ENCODE results near the gene NHS.

The NHS gene
- total RNA-seq, result 0 to 8.5 (median 1.1) reads per million in 9 experiments

DNA sequence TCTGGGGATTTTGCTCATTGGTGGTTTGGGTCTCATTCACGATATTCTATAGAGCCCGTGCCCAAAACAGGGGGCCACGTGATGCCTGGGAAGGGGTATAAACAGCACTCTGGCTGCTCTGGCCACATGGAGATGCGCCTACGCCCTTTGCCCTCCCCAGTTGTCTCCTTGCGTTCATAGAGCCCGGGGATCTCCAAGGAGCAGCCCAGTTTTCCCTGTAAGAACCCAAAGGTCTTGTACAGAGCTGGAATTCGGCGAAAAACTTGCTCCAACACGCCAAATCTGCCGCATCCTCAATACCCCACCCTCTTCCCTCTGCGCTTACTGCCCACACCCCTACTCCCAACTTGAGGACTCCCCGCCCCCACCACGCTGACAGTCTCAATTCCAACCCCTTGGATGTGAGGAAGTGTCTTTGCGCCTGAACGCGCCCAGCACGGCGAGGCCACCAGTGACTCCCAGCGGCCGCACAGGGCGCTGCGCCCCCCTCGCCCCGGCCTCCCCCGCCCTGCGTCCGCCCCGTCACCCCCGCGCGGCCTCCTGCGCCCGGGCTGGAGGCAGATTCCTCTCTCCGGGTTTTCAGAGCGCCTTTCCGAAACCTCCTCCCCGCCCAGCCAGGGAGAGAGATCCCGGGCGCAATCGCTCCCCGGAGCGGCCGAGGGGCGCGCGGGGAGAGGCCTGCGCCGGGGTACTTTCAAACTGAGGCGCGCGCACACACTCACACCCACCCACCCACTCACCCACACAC is at the start of gene NHS:
NHS (plus strand) TSS at position 582 of the 748 bp plus-strand sequence. CDS start 558 bp downstream, outside the sequence.
- Mint-ChIP-seq H3K36me3 (ENCODE audit: insufficient read depth) (no peaks in the 10 kb centered on the region), H3K4me1 (ENCODE audit: low read depth in 2 of 2) (no peaks in the 10 kb centered on the region), H3K27ac (no peak within 1 kb of the TSS), H3K9me3 (peaks cover 0 to 2% of the 10 kb centered on the region in 2 donors), H3K27me3 (peaks cover 11 to 19% of the 10 kb centered on the region in 2 donors), H3K4me3 (no peak within 1 kb of the TSS)
- ATAC-seq (replicated peaks) (no peak), DNase-seq (no peak)

GRCh38 chrX:17328837-17329236 is 46.2 kb upstream of the NHS start:
- no peak overlapping the region for H3K27ac Mint-ChIP-seq

DNA sequence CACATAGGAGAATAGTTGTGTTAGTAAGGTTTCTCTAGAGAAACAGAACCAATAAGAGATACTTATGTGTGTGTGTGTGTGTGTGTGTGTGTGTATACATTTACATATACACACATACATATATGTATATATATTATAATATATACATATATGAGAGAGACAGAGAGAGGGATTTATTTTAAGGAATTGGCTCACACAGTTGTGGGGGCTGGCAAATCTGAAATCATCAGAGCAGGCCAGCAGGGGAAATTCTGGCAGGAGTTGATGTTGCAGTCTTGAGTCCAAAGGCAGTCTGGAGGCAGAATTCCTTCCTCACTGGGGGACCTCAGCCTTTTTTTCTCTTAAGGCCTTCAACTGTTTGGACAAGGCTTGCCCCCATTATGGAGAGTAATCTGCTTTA is 38.6 kb upstream of the NHS start:
- Mint-ChIP-seq H3K36me3 (ENCODE audit: insufficient read depth) (no peaks in the 10 kb centered on the region), H3K27ac (no peak overlapping the region), H3K27me3 (no peaks in the 10 kb centered on the region), H3K4me1 (ENCODE audit: low read depth in 2 of 2) (no peaks in the 10 kb centered on the region), H3K9me3 (no peaks in the 10 kb centered on the region), H3K4me3 (no peak overlapping the region)
- DNase-seq (no peak), ATAC-seq (replicated peaks) (no peak)

More at GRCh38 chrX:17328837-17329236, 46.2 kb upstream of the NHS start:
- H3K9me3 Mint-ChIP-seq, result no peaks in the 10 kb centered on the region
- no peak for DNase-seq
- no peaks in the 10 kb centered on the region for H3K27me3 Mint-ChIP-seq
- ATAC-seq (replicated peaks), result no peak
- H3K4me3 Mint-ChIP-seq, result no peak overlapping the region
- no peaks in the 10 kb centered on the region for H3K36me3 Mint-ChIP-seq (ENCODE audit: insufficient read depth)
- H3K4me1 Mint-ChIP-seq (ENCODE audit: low read depth in 2 of 2), result no peaks in the 10 kb centered on the region

GRCh38 chrX:17355976-17356375 is 19.0 kb upstream of the NHS start:
- no peak for ATAC-seq (replicated peaks)
- no peak for DNase-seq
- Mint-ChIP-seq H3K4me1 (ENCODE audit: low read depth in 2 of 2) (no peaks in the 10 kb centered on the region), H3K27ac (no peak overlapping the region), H3K27me3 (no peaks in the 10 kb centered on the region), H3K4me3 (no peak overlapping the region), H3K36me3 (ENCODE audit: insufficient read depth) (no peaks in the 10 kb centered on the region), H3K9me3 (peaks cover 2 to 7% of the 10 kb centered on the region in 2 donors)

GRCh38 chrX:17359500-17359899 is 15.5 kb upstream of the NHS start:
- DNase-seq, result no peak
- H3K9me3 Mint-ChIP-seq, result peaks cover 0 to 2% of the 10 kb centered on the region in 2 donors
- peaks cover 0 to 9% of the 10 kb centered on the region in 2 donors for H3K27me3 Mint-ChIP-seq
- no peaks in the 10 kb centered on the region for H3K4me1 Mint-ChIP-seq (ENCODE audit: low read depth in 2 of 2)
- no peak for ATAC-seq (replicated peaks)
- H3K27ac Mint-ChIP-seq, result no peak overlapping the region
- H3K4me3 Mint-ChIP-seq, result no peak overlapping the region
- H3K36me3 Mint-ChIP-seq (ENCODE audit: insufficient read depth), result no peaks in the 10 kb centered on the region

GRCh38 chrX:17361620-17362019 is 13.4 kb upstream of the NHS start:
- no peak overlapping the region for H3K27ac Mint-ChIP-seq
- H3K36me3 Mint-ChIP-seq (ENCODE audit: insufficient read depth), result no peaks in the 10 kb centered on the region
- peaks cover 0 to 2% of the 10 kb centered on the region in 2 donors for H3K9me3 Mint-ChIP-seq
- no peaks in the 10 kb centered on the region for H3K4me1 Mint-ChIP-seq (ENCODE audit: low read depth in 2 of 2)
- DNase-seq (no peak), ATAC-seq (replicated peaks) (no peak)
- peaks cover 0 to 9% of the 10 kb centered on the region in 2 donors for H3K27me3 Mint-ChIP-seq
- H3K4me3 Mint-ChIP-seq, result no peak overlapping the region

DNA sequence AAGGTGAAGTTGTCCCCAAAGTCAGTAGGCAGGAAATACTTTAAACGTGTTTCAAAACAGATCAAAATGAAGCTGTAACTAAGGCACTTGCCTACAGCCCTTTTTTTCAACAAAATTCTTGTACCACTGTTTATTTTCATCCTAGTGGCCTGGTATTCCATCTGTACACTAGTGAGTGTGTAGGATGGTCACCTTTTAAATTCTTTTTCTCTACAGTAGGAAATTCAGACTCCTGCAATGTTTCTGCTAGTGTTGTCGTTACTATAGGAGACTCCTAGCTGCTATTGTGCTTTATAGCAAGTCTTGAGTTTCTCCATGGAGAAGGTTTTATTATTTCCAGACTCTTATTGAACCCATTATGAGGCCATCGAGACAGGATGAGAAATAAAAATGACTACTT is 7.0 kb upstream of the NHS start:
- H3K36me3 Mint-ChIP-seq (ENCODE audit: insufficient read depth), result no peaks in the 10 kb centered on the region
- H3K27ac Mint-ChIP-seq, result no peak overlapping the region
- DNase-seq (no peak), ATAC-seq (replicated peaks) (no peak)
- H3K4me3 Mint-ChIP-seq, result no peak overlapping the region
- peaks cover 0 to 2% of the 10 kb centered on the region in 2 donors for H3K27me3 Mint-ChIP-seq
- H3K9me3 Mint-ChIP-seq, result no peaks in the 10 kb centered on the region
- no peaks in the 10 kb centered on the region for H3K4me1 Mint-ChIP-seq (ENCODE audit: low read depth in 2 of 2)

DNA sequence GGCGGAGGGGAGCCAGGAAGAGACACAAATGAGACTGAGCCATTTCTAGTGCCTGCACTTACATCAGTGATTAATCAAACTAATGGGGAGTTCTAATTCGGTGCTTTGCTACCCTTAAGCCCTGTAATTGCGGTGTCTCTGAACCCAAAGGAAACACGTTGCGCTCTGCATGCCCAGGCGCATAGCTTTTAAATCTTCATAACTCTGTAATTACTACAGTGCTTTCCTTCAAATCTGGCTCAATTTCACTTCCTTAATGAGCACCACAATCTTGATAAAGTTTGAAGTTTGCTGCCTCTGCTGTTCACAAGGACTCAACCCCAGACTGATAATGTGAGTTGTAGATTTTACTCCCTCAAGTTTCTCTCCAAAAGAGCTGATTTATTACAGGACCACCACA is 5.7 kb upstream of the NHS start:
- Mint-ChIP-seq H3K4me3 (no peak overlapping the region), H3K4me1 (ENCODE audit: low read depth in 2 of 2) (no peaks in the 10 kb centered on the region), H3K27me3 (no peaks in the 10 kb centered on the region), H3K27ac (no peak overlapping the region), H3K9me3 (no peaks in the 10 kb centered on the region), H3K36me3 (ENCODE audit: insufficient read depth) (no peaks in the 10 kb centered on the region)
- ATAC-seq (replicated peaks) (no peak), DNase-seq (no peak)

DNA sequence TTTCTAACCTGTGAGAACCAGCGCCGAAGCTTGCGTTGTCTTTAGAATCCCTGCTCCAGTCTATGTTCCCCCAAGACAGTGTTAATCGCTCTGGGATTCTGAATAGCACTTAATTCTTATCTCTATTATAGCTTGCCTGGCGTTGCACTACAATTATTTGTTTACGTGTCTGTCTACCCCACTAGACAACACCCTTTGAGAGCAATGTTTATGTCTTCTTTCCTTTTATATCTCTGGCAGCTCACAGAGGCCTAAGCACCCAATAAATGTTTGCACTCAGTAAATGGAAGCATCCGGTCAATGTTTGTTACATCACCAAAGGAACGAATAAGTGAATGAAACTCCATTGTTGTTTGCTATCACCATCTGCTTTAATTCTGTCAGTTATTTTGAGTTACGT is 4.8 kb upstream of the NHS start:
- DNase-seq (no peak), ATAC-seq (replicated peaks) (no peak)
- H3K4me3 Mint-ChIP-seq, result no peak overlapping the region
- no peaks in the 10 kb centered on the region for H3K4me1 Mint-ChIP-seq (ENCODE audit: low read depth in 2 of 2)
- H3K27ac Mint-ChIP-seq, result no peak overlapping the region
- no peaks in the 10 kb centered on the region for H3K9me3 Mint-ChIP-seq
- H3K27me3 Mint-ChIP-seq, result no peaks in the 10 kb centered on the region
- no peaks in the 10 kb centered on the region for H3K36me3 Mint-ChIP-seq (ENCODE audit: insufficient read depth)

DNA sequence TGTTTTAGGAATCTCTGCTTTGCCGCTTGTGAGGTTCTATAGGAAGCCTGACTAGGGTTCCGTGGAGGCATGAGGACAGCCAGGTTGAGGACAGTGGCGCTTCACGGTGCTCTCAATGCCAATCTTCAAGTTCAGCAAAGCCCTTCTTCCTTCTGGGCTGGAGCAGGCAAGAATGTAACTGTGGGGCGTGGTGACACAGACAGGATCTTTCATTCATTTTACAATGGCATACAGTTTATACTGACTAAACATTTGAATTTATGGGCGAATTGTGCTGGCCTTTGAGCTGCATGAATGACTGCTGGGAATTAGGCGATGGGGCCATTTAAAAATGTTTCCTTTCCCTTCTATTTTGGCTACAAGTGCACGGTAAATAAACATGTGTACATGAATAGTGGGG is 2.9 kb upstream of the NHS start:
- no peaks in the 10 kb centered on the region for H3K36me3 Mint-ChIP-seq (ENCODE audit: insufficient read depth)
- ATAC-seq (replicated peaks) (no peak), DNase-seq (no peak)
- no peaks in the 10 kb centered on the region for H3K9me3 Mint-ChIP-seq
- H3K4me1 Mint-ChIP-seq (ENCODE audit: low read depth in 2 of 2), result no peaks in the 10 kb centered on the region
- no peak overlapping the region for H3K4me3 Mint-ChIP-seq
- no peak overlapping the region for H3K27ac Mint-ChIP-seq
- no peaks in the 10 kb centered on the region for H3K27me3 Mint-ChIP-seq

GRCh38 chrX:17373337-17373736 is 1.7 kb upstream of the NHS start:
- no peak for ATAC-seq (replicated peaks)
- no peak for DNase-seq
- Mint-ChIP-seq H3K27ac (no peak overlapping the region), H3K4me1 (ENCODE audit: low read depth in 2 of 2) (no peaks in the 10 kb centered on the region), H3K4me3 (no peak overlapping the region), H3K36me3 (ENCODE audit: insufficient read depth) (no peaks in the 10 kb centered on the region), H3K27me3 (peaks cover 8 to 10% of the 10 kb centered on the region in 2 donors), H3K9me3 (no peaks in the 10 kb centered on the region)

GRCh38 chrX:17375367-17375636 is 302 bp downstream of the NHS start:
- H3K27me3 Mint-ChIP-seq, result peaks cover 11 to 19% of the 10 kb centered on the region in 2 donors
- H3K4me3 Mint-ChIP-seq, result no peak overlapping the region
- H3K36me3 Mint-ChIP-seq (ENCODE audit: insufficient read depth), result no peaks in the 10 kb centered on the region
- H3K9me3 Mint-ChIP-seq, result peaks cover 0 to 2% of the 10 kb centered on the region in 2 donors
- no peaks in the 10 kb centered on the region for H3K4me1 Mint-ChIP-seq (ENCODE audit: low read depth in 2 of 2)
- ATAC-seq (replicated peaks) (no peak), DNase-seq (no peak)
- H3K27ac Mint-ChIP-seq, result no peak overlapping the region

DNA sequence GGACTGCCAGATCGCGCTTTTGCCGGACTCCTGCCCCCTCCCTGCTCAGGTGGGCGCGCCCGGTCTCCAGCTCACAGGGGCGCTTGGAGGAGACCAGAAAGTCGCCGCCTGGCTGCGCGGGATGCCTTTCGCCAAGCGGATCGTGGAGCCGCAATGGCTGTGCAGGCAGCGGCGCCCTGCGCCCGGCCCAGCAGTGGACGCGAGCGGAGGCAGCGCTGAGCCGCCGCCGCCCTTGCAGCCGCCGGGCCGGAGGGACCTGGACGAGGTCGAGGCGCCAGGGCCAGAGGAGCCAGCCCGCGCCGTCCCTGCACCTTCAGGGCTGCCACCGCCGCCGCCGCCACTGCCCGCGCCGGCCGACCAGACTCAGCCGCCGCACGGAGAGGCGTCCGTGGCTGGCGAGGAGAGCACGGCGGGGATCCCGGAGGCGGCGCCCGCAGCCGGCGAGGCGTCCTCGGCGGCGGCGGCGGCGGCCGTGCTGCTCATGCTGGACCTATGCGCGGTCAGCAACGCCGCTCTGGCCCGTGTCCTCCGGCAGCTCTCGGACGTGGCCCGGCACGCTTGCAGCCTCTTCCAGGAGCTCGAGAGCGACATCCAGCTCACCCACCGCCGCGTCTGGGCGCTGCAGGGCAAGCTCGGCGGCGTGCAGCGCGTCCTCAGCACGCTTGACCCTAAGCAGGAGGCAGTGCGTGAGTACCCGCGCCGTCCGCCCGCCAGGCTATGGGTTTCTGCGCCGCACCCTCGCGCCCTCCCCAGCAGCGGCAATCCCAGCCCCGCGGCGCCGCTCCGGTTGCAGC is 834 bp downstream of the NHS start:
- DNase-seq, result no peak
- Mint-ChIP-seq H3K9me3 (peaks cover 0 to 2% of the 10 kb centered on the region in 2 donors), H3K27me3 (peaks cover 11 to 19% of the 10 kb centered on the region in 2 donors), H3K36me3 (ENCODE audit: insufficient read depth) (no peaks in the 10 kb centered on the region), H3K27ac (no peak overlapping the region), H3K4me3 (no peak overlapping the region), H3K4me1 (ENCODE audit: low read depth in 2 of 2) (no peaks in the 10 kb centered on the region)
- no peak for ATAC-seq (replicated peaks)

- no peak overlapping the region for H3K4me3 Mint-ChIP-seq
- no peaks in the 10 kb centered on the region for H3K4me1 Mint-ChIP-seq (ENCODE audit: low read depth in 2 of 2)
- ATAC-seq (replicated peaks) (no peak), DNase-seq (no peak)
- H3K36me3 Mint-ChIP-seq (ENCODE audit: insufficient read depth), result no peaks in the 10 kb centered on the region
- H3K9me3 Mint-ChIP-seq, result peaks cover 0 to 2% of the 10 kb centered on the region in 2 donors
- peaks cover 11 to 19% of the 10 kb centered on the region in 2 donors for H3K27me3 Mint-ChIP-seq
- H3K27ac Mint-ChIP-seq, result no peak overlapping the region
These were observed 1.6 kb downstream of the NHS start for GRCh38 chrX:17376431-17377077.

Data from effector memory CD8-positive, alpha-beta T cell (primary cell).